ENCODE measurements around the gene POMC. TPM values are rescaled to one million over a fixed set of nuclear protein-coding genes. Genes with fewer than 3 reads are reported as not detected.

POMC gene
- total RNA-seq, 1 experiment from 2014 or later, result not detected

DNA sequence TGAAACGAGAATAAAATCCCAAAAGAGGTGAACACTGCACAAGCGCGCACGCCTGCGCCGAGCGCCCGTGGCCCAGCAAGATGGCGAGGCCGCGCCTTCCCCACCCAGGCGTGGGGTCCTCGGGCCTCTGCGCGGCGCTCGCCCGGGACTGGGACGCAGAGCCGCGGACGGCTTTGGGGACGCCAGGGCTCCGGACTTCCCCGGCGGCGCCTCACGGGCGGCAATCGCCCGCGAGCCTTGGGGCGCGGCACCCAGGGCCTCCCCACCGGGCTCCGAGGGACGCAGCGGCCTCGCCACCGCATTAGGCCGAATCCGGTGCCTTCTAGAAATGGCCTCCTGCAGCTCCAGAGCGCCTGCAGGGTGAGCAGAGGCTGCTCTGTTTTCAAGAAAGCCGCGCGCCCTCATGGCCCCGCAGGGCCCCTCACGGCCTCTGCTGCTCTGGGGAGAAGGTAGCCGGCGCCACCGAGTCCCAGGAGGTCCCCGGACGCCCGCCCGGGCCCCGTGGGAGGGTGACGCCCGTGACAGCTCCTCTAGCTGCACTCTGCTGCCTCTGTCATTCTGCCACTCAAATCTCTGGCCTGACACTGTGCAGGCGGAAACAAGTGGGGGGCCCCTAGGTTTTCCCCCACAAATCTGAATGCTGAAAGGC lies 35.9 kb upstream of the POMC start:
- Histone ChIP-seq H2AFZ (no peak overlapping the region), H3F3A (ENCODE audit: insufficient read depth, low read depth) (no peaks in the 10 kb centered on the region), H3K9me2 (ENCODE audit: insufficient read depth) (no peaks in the 10 kb centered on the region), H3K36me3 (ENCODE audit: low read depth) (no peaks in the 10 kb centered on the region), H3K4me3 (no peak overlapping the region), H3K79me2 (ENCODE audit: low read depth) (no peaks in the 10 kb centered on the region), H3K4me2 (no peak overlapping the region), H3K27ac (no peak overlapping the region), H4K20me1 (ENCODE audit: insufficient read depth) (no peaks in the 10 kb centered on the region), H3K4me1 (replicated peaks; ENCODE audit: insufficient read depth) (no peaks in the 10 kb centered on the region), H3K27me3 (ENCODE audit: insufficient read depth, low read depth) (no peaks in the 10 kb centered on the region), H3K9me3 (ENCODE audit: insufficient read depth, low read depth) (no peaks in the 10 kb centered on the region)
- CTCF ChIA-PET, result interaction anchor here (0.6 kb wide), 1 partner anchor 57 kb away, joined by 8 read pairs; no protein-coding TSS in a partner anchor
- no TSS peak for BruUV-seq (replicated peaks)
- intact Hi-C loops (cut with micrococcal nuclease; ENCODE audit: unreplicated experiment), result no loop called here
- POLR2A ChIA-PET (ENCODE audit: unreplicated experiment), result no interaction called here
- DNase-seq, result no peak
- no peak for TF ChIP-seq EZH2 (IDR thresholded peaks at IDR 0.05; ENCODE audit: low read depth)
- TF ChIP-seq CTCF (conservative IDR thresholded peaks at IDR 0.05), result no peak

- Histone ChIP-seq H3K4me3 (no peak overlapping the region), H3K4me1 (replicated peaks; ENCODE audit: insufficient read depth) (no peaks in the 10 kb centered on the region), H2AFZ (no peak overlapping the region), H3K4me2 (no peak overlapping the region), H3K27ac (no peak overlapping the region), H3K27me3 (ENCODE audit: insufficient read depth, low read depth) (no peaks in the 10 kb centered on the region), H3K9me3 (ENCODE audit: insufficient read depth, low read depth) (no peaks in the 10 kb centered on the region), H3K79me2 (ENCODE audit: low read depth) (no peaks in the 10 kb centered on the region), H3K36me3 (ENCODE audit: low read depth) (no peaks in the 10 kb centered on the region), H4K20me1 (ENCODE audit: insufficient read depth) (no peaks in the 10 kb centered on the region), H3K9me2 (ENCODE audit: insufficient read depth) (no peaks in the 10 kb centered on the region), H3F3A (ENCODE audit: insufficient read depth, low read depth) (no peaks in the 10 kb centered on the region)
- ChIA-PET CTCF (no interaction called here), POLR2A (ENCODE audit: unreplicated experiment) (no interaction called here)
- no peak for DNase-seq
- intact Hi-C loops (cut with micrococcal nuclease; ENCODE audit: unreplicated experiment), result no loop called here
- BruUV-seq (replicated peaks), result no TSS peak
- TF ChIP-seq EZH2 (IDR thresholded peaks at IDR 0.05; ENCODE audit: low read depth), result no peak
- no peak for TF ChIP-seq CTCF (conservative IDR thresholded peaks at IDR 0.05)
Observed at GRCh38 chr2:25202275-25202674, 33.9 kb upstream of the POMC start.

DNA sequence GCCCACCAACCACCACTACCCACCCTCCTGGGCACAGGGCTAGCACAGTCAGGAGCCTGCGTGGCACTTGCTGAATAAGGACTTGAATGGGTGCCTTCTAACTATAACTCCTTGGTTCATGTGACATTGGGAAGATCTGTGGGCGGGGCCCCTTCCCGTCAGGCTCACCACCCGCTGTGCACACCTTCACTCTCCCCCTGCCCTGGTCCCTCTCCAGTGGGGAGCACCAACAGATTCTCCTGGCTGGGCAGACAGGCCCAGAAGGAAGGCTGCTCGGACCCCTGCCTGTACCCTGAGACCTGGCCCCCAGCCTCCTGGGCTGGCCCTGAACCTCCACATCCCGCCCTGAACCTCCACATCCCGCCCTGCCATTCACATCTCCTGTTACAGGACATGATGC lies 33.4 kb upstream of the POMC start:
- no peak overlapping the region for H3K27ac ChIP-seq
- no peaks in the 10 kb centered on the region for H3K9me3 ChIP-seq (ENCODE audit: insufficient read depth, low read depth)
- ChIA-PET CTCF (no interaction called here), POLR2A (ENCODE audit: unreplicated experiment) (no interaction called here)
- H2AFZ ChIP-seq, result no peak overlapping the region
- H3K4me2 ChIP-seq, result no peak overlapping the region
- DNase-seq, result no peak
- H3F3A ChIP-seq (ENCODE audit: insufficient read depth, low read depth), result no peaks in the 10 kb centered on the region
- no peaks in the 10 kb centered on the region for H3K4me1 ChIP-seq (replicated peaks; ENCODE audit: insufficient read depth)
- TF ChIP-seq EZH2 (IDR thresholded peaks at IDR 0.05; ENCODE audit: low read depth), result no peak
- TF ChIP-seq CTCF (conservative IDR thresholded peaks at IDR 0.05), result no peak
- H3K9me2 ChIP-seq (ENCODE audit: insufficient read depth), result no peaks in the 10 kb centered on the region
- intact Hi-C loops (cut with micrococcal nuclease; ENCODE audit: unreplicated experiment), result no loop called here
- H3K4me3 ChIP-seq, result no peak overlapping the region
- no peaks in the 10 kb centered on the region for H3K79me2 ChIP-seq (ENCODE audit: low read depth)
- H3K27me3 ChIP-seq (ENCODE audit: insufficient read depth, low read depth), result no peaks in the 10 kb centered on the region
- no peaks in the 10 kb centered on the region for H4K20me1 ChIP-seq (ENCODE audit: insufficient read depth)
- no TSS peak for BruUV-seq (replicated peaks)
- H3K36me3 ChIP-seq (ENCODE audit: low read depth), result no peaks in the 10 kb centered on the region

Measured in PC-9 (cell line).